DMS114 treated with DMSO at 0.1 percent for 48 hours (cell line): ENCODE data around the gene DCAF11.

Experiments used
- DNase-seq: peaks from one replicate; lab custom pipeline; 2025; ENCODE audit not compliant: unreplicated experiment; lab: John Stamatoyannopoulos, UW

Gene DCAF11

GRCh38 chr14:24137529-24138395 is 23.2 kb downstream of the DCAF11 start:
- no peak for DNase-seq

GRCh38 chr14:24138396-24139271 is 24.1 kb downstream of the DCAF11 start:
- DNase-seq, result no peak

- no peak for DNase-seq
Measured at GRCh38 chr14:24139272-24139934, 24.8 kb downstream of the DCAF11 start.

- peak; percentile 98 for DNase-seq
Measured at GRCh38 chr14:24141097-24141880, 26.7 kb downstream of the DCAF11 start, which contains the start of gene EMC9. EMC9 (minus strand) TSS chr14:24141591; CDS start chr14:24141304, 287 bp downstream.

GRCh38 chr14:24143511-24143910 is 28.9 kb downstream of the DCAF11 start:
- DNase-seq, result no peak

- no peak for DNase-seq
Measured at GRCh38 chr14:24144451-24144850, 29.9 kb downstream of the DCAF11 start.

GRCh38 chr14:24145219-24145618 is 30.6 kb downstream of the DCAF11 start:
- no peak for DNase-seq

GRCh38 chr14:24145690-24146452 is 31.3 kb downstream of the DCAF11 start:
- DNase-seq, result no peak

GRCh38 chr14:24146453-24146977 is 31.9 kb downstream of the DCAF11 start, which contains the start of gene PSME2:
PSME2 (minus strand) TSS chr14:24146610; CDS start chr14:24146581, 29 bp downstream.
- DNase-seq, result peak; percentile 93

- DNase-seq, result peak; percentile 93
Measured at GRCh38 chr14:24146978-24147760, 32.6 kb downstream of the DCAF11 start, which contains the start of gene RNF31. RNF31 (plus strand) TSS chr14:24147498; CDS start chr14:24147699, 201 bp downstream.

- DNase-seq, result no peak
Measured at GRCh38 chr14:24147761-24148428, 33.3 kb downstream of the DCAF11 start.

- DNase-seq, result no peak
Measured at GRCh38 chr14:24149302-24149969, 34.9 kb downstream of the DCAF11 start.

GRCh38 chr14:24150061-24150460 is 35.5 kb downstream of the DCAF11 start:
- DNase-seq, result no peak

- DNase-seq, result no peak
Measured at GRCh38 chr14:24150567-24150966, 36.0 kb downstream of the DCAF11 start.

- DNase-seq, result no peak
Measured at GRCh38 chr14:24150993-24151392, 36.4 kb downstream of the DCAF11 start.

GRCh38 chr14:24151404-24152080 is 37.0 kb downstream of the DCAF11 start:
- no peak for DNase-seq

- no peak for DNase-seq
Measured at GRCh38 chr14:24155100-24155499, 40.5 kb downstream of the DCAF11 start.
